HL-60/S4 treated with phorbol 12-myristate 13-acetate at 8.2 ng/mL for 4 days and 3 days (cell line): Measurements from ENCODE around the gene CALML6.

ENCODE experiments used
- in situ Hi-C: fragments of 300-500 bp; cut with MboI; formaldehyde crosslinking; loops from 2 replicates; pipeline ENCODE4 v1.15.0; 2022; ENCODE audit warnings: low sequenced_read_pairs

Gene CALML6

GRCh38 chr1:1910033-1910465 is 5.0 kb upstream of the CALML6 start:
- in situ Hi-C loops = no loop called here

GRCh38 chr1:1910651-1911331 is 4.3 kb upstream of the CALML6 start:
- in situ Hi-C loops = no loop called here

GRCh38 chr1:1911350-1912041 is 3.6 kb upstream of the CALML6 start:
- in situ Hi-C loops = no loop called here

- in situ Hi-C loops = no loop called here
Observed at GRCh38 chr1:1914101-1914970, 724 bp upstream of the CALML6 start.

GRCh38 chr1:1915911-1916840 is 1.1 kb downstream of the CALML6 start:
- in situ Hi-C loops = no loop called here

GRCh38 chr1:1916851-1917251 is 1.8 kb downstream of the CALML6 start:
- in situ Hi-C loops = no loop called here

GRCh38 chr1:1917304-1917976 is 2.4 kb downstream of the CALML6 start:
- in situ Hi-C loops = no loop called here

GRCh38 chr1:1917995-1918900 is 3.2 kb downstream of the CALML6 start:
- in situ Hi-C loops = no loop called here

GRCh38 chr1:1918901-1919303 is 3.8 kb downstream of the CALML6 start, which contains the start of gene TMEM52:
TMEM52 (minus strand) TSS chr1:1919279; CDS start chr1:1919265, 14 bp downstream.
- in situ Hi-C loops = no loop called here

- in situ Hi-C loops = no loop called here
Observed at GRCh38 chr1:1919304-1920056, 4.4 kb downstream of the CALML6 start.

- in situ Hi-C loops = no loop called here
Observed at GRCh38 chr1:1920057-1920607, 5.1 kb downstream of the CALML6 start.

- in situ Hi-C loops = no loop called here
Observed at GRCh38 chr1:1920608-1921458, 5.8 kb downstream of the CALML6 start.

- in situ Hi-C loops = no loop called here
Observed at GRCh38 chr1:1921459-1921862, 6.4 kb downstream of the CALML6 start.

GRCh38 chr1:1921901-1922701 is 7.0 kb downstream of the CALML6 start:
- in situ Hi-C loops = no loop called here

- in situ Hi-C loops = no loop called here
Observed at GRCh38 chr1:1922702-1922955, 7.6 kb downstream of the CALML6 start.
